ENCODE data around the gene ABCC3. TPM values are rescaled to one million over a fixed set of nuclear protein-coding genes. Genes with fewer than 3 reads are reported as not detected.

The ABCC3 gene
- total RNA-seq, 1 donor from 2014 or later, result not detected

DNA sequence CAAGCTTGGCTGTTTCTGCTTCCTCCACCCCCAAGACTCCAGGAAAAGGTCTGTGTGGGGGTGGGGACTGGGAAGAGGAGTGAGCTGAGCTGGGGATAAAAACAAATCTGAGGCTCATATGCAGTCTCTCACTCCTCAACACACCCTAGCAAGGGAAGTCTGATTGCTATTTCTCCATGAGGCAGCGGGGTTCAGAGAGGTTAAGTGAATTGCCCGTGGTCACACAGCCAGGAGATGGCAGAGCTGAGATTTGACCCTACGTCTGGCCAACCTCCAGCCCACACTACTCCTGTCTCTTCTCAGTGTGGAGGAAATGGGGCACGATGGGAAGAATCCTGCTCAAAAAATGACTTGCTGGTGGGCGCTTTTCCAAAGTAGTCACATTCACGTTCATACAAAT, 4.8 kb upstream of the ABCC3 start:
- no peak for DNase-seq
- H3K27me3 Mint-ChIP-seq, result peaks cover 55% of the 10 kb centered on the region
- intact Hi-C loops (cut with micrococcal nuclease), result loop anchor here (2.0 to 5.0 kb wide), 3 partner anchors 37 to 147 kb away; no protein-coding TSS in a partner anchor
- no peak overlapping the region for H3K4me3 Mint-ChIP-seq
- peaks cover 6% of the 10 kb centered on the region for H3K4me1 Mint-ChIP-seq
- no peaks in the 10 kb centered on the region for H3K9me3 Mint-ChIP-seq
- no peaks in the 10 kb centered on the region for H3K36me3 Mint-ChIP-seq (ENCODE audit: low read depth)
- H3K27ac Mint-ChIP-seq, result no peak overlapping the region

DNA sequence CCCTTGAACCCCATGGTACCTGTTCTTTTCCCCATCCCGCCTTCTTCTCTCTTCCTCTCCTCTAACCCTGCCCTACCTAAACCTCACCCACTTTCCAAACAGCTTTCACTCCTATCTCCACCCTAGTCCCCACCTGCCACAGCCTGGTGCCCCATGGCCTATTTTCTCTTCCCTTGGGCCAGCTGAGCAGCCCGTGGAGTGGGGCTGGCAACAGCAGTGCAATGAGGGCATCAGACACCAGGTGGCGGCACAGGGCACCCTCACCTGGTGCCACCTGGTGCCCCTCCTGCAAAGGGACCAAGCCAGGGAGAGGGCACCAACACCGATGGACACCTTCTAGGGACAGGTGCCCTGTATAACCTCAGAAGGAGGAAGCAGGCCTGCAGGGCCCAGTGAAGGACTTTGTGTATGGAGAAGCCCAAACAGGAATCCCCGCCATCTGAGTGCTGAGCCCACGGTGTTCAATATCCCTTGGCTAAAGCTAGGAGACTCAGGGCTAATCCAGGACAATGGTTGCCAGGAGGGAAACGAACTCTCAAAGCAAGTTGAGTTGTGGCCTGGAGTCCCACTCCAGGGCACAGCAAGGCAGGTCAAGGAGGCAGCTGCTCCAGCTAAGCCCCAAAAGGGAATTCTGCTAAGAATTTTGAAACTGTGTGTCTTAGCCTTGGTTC, 4.0 kb upstream of the ABCC3 start:
- H3K9me3 Mint-ChIP-seq, result no peaks in the 10 kb centered on the region
- H3K4me3 Mint-ChIP-seq, result no peak overlapping the region
- peaks cover 59% of the 10 kb centered on the region for H3K27me3 Mint-ChIP-seq
- DNase-seq, result peak; percentile 88
- intact Hi-C loops (cut with micrococcal nuclease), result loop anchor here (2.0 to 5.0 kb wide), 3 partner anchors 37 to 148 kb away; no protein-coding TSS in a partner anchor
- peaks cover 6% of the 10 kb centered on the region for H3K4me1 Mint-ChIP-seq
- H3K36me3 Mint-ChIP-seq (ENCODE audit: low read depth), result no peaks in the 10 kb centered on the region
- H3K27ac Mint-ChIP-seq, result no peak overlapping the region

DNA sequence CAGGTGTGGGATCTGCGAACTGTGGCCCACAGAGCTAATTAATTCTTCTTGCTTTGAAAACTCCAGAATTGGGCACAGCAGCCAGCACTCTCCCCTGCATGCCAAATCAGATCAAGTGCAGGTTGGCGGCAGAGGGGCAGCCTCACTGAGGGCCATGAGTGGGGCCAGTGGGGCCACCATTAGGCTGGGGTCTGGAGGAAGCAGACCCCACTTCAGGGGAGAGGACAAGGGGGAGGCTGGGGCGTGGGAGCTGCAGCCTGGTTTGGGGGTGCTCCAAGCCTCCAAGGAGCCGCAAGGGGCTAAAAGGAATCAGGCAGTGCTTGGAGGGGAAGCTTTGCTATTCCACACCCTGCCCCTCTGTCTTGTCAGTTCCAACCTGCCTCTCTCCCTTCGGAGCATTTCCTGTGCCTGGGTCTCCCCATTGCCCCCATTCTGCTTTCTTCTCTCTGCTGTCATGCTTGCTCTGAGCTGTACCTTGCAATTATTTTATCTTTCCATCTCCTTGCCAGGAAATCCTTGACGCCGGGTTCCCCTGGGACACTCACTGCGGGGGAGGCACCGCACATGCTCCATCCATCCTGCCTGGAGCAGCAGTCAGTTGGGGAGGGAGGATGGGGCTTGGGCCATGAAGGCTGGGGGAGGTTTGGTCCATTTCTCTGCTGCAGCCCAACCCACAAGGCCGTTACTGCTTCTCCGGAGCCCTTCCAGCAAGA, 3.3 kb upstream of the ABCC3 start:
- intact Hi-C loops (cut with micrococcal nuclease), result loop anchor here (2.0 to 5.0 kb wide), 3 partner anchors 36 to 149 kb away; no protein-coding TSS in a partner anchor
- no peak for DNase-seq
- no peak overlapping the region for H3K4me3 Mint-ChIP-seq
- peaks cover 65% of the 10 kb centered on the region for H3K27me3 Mint-ChIP-seq
- H3K27ac Mint-ChIP-seq, result no peak overlapping the region
- H3K4me1 Mint-ChIP-seq, result peaks cover 6% of the 10 kb centered on the region
- H3K36me3 Mint-ChIP-seq (ENCODE audit: low read depth), result no peaks in the 10 kb centered on the region
- H3K9me3 Mint-ChIP-seq, result no peaks in the 10 kb centered on the region

GRCh38 chr17:50631908-50632571, 2.6 kb upstream of the ABCC3 start:
- intact Hi-C loops (cut with micrococcal nuclease), result loop anchor here (2.0 to 5.0 kb wide), 3 partner anchors 35 to 149 kb away; no protein-coding TSS in a partner anchor
- Mint-ChIP-seq H3K4me3 (no peak overlapping the region), H3K27ac (no peak overlapping the region), H3K27me3 (peaks cover 71% of the 10 kb centered on the region), H3K4me1 (peaks cover 6% of the 10 kb centered on the region), H3K9me3 (no peaks in the 10 kb centered on the region), H3K36me3 (ENCODE audit: low read depth) (no peaks in the 10 kb centered on the region)
- DNase-seq, result no peak

- DNase-seq, result no peak
- H3K36me3 Mint-ChIP-seq (ENCODE audit: low read depth), result no peaks in the 10 kb centered on the region
- peaks cover 73% of the 10 kb centered on the region for H3K27me3 Mint-ChIP-seq
- no peak overlapping the region for H3K27ac Mint-ChIP-seq
- H3K4me3 Mint-ChIP-seq, result no peak overlapping the region
- intact Hi-C loops (cut with micrococcal nuclease), result loop anchor here (5.0 kb wide), 2 partner anchors 35 to 50 kb away; no protein-coding TSS in a partner anchor
- no peaks in the 10 kb centered on the region for H3K9me3 Mint-ChIP-seq
- peaks cover 6% of the 10 kb centered on the region for H3K4me1 Mint-ChIP-seq
These were observed 2.0 kb upstream of the ABCC3 start for GRCh38 chr17:50632637-50633036.

GRCh38 chr17:50633683-50634082, 998 bp upstream of the ABCC3 start:
- Mint-ChIP-seq H3K4me1 (peaks cover 3% of the 10 kb centered on the region), H3K4me3 (no peak overlapping the region), H3K36me3 (ENCODE audit: low read depth) (no peaks in the 10 kb centered on the region), H3K27ac (no peak overlapping the region), H3K27me3 (peaks cover 72% of the 10 kb centered on the region), H3K9me3 (no peaks in the 10 kb centered on the region)
- DNase-seq, result no peak
- intact Hi-C loops (cut with micrococcal nuclease), result loop anchor here (5.0 kb wide), 2 partner anchors 34 to 49 kb away; no protein-coding TSS in a partner anchor

- H3K27me3 Mint-ChIP-seq, result peaks cover 65% of the 10 kb centered on the region
- H3K4me3 Mint-ChIP-seq, result no peak overlapping the region
- intact Hi-C loops (cut with micrococcal nuclease), result loop anchor here (5.0 kb wide), 2 partner anchors 32 to 47 kb away; no protein-coding TSS in a partner anchor
- H3K4me1 Mint-ChIP-seq, result peaks cover 3% of the 10 kb centered on the region
- H3K36me3 Mint-ChIP-seq (ENCODE audit: low read depth), result no peaks in the 10 kb centered on the region
- DNase-seq, result no peak
- H3K9me3 Mint-ChIP-seq, result no peaks in the 10 kb centered on the region
- H3K27ac Mint-ChIP-seq, result no peak overlapping the region
These were observed 442 bp downstream of the ABCC3 start for GRCh38 chr17:50634915-50635731.

GRCh38 chr17:50635732-50635981, 976 bp downstream of the ABCC3 start:
- no peaks in the 10 kb centered on the region for H3K9me3 Mint-ChIP-seq
- peaks cover 62% of the 10 kb centered on the region for H3K27me3 Mint-ChIP-seq
- no peaks in the 10 kb centered on the region for H3K36me3 Mint-ChIP-seq (ENCODE audit: low read depth)
- intact Hi-C loops (cut with micrococcal nuclease), result no loop called here
- H3K4me1 Mint-ChIP-seq, result peaks cover under 1% of the 10 kb centered on the region
- DNase-seq, result no peak
- H3K27ac Mint-ChIP-seq, result no peak overlapping the region
- no peak overlapping the region for H3K4me3 Mint-ChIP-seq

DNA sequence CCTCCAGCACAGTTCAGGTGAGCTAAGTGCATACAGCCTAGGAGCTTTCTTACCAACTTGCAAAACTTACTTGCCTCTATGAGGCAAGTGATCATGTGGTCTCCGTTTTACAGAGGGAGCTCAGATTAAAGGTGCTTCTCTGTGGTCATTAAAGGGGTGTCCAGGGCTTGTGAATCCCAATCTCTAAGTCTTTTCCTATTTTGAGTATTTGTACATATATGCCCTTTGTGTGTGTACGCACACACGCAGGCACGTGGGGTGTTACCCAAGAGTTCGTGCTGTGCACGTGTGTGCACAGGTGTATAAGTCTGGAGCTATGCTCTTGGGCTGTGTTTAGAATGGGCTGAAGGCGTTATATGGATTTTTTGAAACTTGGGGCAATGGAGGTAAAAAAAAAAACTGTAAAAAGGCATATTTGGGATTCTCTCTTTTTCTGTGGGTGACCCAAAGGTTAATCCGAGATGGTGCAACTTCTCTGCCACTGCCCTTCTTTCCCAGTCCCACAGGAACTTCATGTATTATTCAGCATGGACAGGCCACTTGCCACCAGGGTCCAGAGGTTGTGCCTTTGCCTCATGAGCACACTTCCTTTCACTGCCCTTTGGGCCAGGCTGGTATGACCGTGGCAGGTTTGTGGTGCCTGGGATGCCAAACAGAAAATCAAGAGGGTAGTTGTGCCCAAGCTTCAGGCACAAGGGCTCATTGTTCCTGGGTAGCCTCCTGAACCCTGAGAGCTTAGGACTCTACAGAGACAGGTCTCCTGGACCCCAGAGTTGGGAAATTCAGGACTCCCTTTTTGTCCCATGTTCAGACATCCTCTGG, 1.5 kb downstream of the ABCC3 start:
- DNase-seq, result no peak
- Mint-ChIP-seq H3K27ac (no peak overlapping the region), H3K9me3 (no peaks in the 10 kb centered on the region), H3K4me1 (no peaks in the 10 kb centered on the region), H3K4me3 (no peak overlapping the region), H3K36me3 (ENCODE audit: low read depth) (no peaks in the 10 kb centered on the region), H3K27me3 (peaks cover 61% of the 10 kb centered on the region)
- intact Hi-C loops (cut with micrococcal nuclease), result no loop called here

DNA sequence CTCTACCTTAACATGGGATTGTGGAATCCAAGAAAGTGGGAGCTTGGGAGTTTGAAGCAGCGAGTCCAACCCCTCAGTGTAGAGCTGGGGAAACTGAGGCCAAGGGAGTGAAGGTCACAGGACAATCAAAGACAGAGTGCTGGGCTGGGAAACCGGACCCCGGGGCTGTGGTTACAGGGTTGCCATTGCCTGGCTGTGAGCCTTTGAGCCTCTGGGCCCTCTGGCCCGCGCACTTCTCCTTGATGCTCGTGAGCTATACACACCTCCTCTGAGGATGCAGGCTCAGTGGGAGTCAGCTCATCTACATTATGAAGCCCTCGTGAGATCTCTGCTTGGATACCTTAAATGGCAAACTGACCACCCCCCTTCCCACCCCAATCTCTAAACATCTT, 2.1 kb downstream of the ABCC3 start:
- no peaks in the 10 kb centered on the region for H3K4me1 Mint-ChIP-seq
- H3K9me3 Mint-ChIP-seq, result no peaks in the 10 kb centered on the region
- H3K4me3 Mint-ChIP-seq, result no peak overlapping the region
- no peak overlapping the region for H3K27ac Mint-ChIP-seq
- H3K27me3 Mint-ChIP-seq, result peaks cover 57% of the 10 kb centered on the region
- DNase-seq, result no peak
- no peaks in the 10 kb centered on the region for H3K36me3 Mint-ChIP-seq (ENCODE audit: low read depth)
- intact Hi-C loops (cut with micrococcal nuclease), result no loop called here

DNA sequence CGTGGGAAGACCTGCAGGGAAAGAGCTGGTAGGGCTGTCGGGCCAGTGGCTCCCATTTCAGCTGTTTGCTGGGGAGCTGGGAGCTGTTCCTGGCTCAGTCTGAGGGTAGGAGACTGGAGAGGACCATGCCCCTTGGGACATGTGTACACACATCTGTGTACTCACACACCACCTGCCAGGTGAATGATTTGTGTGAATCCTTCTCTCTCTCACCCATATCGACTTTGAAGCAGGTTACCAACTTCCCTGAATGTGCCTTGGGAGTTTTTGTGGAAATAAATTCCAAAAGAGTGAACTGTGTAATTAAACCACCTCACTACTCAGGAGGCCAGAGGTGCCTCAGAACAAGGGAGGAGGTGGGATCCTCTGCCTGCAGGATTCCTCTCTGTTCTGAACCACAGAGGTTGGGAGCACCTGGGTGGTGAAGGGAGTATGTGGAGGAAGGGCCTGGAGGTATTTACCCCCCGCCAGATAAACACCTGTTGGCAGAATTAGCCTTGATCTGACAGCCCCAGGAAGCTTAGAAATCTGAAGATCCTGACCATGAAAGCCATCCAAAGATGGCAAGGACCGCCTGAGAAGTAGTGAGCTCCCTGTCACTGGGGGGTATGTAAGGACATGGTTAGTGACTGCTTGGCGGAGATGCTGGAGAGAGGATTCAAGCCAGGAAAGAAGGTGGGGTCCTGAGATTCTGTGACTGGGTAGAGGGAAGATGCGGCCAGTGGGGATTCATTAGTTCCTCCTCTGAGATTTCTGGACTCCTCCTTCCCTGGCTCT, 3.3 kb downstream of the ABCC3 start:
- Mint-ChIP-seq H3K9me3 (no peaks in the 10 kb centered on the region), H3K36me3 (ENCODE audit: low read depth) (no peaks in the 10 kb centered on the region), H3K27me3 (peaks cover 47% of the 10 kb centered on the region), H3K4me3 (no peak overlapping the region), H3K4me1 (no peaks in the 10 kb centered on the region), H3K27ac (no peak overlapping the region)
- no peak for DNase-seq
- intact Hi-C loops (cut with micrococcal nuclease), result no loop called here

DNA sequence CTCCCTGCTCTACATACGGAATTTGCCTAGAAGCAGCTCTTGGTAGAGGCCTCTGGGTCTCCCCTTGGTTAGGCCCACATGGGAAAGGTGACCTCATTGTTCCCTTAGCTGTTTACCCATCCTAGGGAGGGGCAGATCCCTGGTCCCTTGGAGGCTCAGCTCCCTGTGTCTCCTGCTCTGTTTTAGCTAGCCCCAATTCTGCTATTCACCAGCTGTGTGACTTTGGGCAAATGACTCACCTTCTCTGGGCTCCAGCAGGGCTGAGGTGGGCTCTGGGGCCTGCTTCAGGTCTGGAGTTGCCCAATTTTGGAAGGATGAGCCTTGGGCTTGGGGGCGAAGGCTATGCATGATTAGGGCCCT, 3.9 kb downstream of the ABCC3 start:
- no peak for DNase-seq
- no peaks in the 10 kb centered on the region for H3K36me3 Mint-ChIP-seq (ENCODE audit: low read depth)
- peaks cover 41% of the 10 kb centered on the region for H3K27me3 Mint-ChIP-seq
- H3K4me1 Mint-ChIP-seq, result no peaks in the 10 kb centered on the region
- no peak overlapping the region for H3K4me3 Mint-ChIP-seq
- intact Hi-C loops (cut with micrococcal nuclease), result no loop called here
- H3K9me3 Mint-ChIP-seq, result no peaks in the 10 kb centered on the region
- H3K27ac Mint-ChIP-seq, result no peak overlapping the region

Data from activated CD4-positive, alpha-beta T cell treated with anti-CD3 and anti-CD28 coated beads, Interleukin-2, amount 10 ng/mL, durations not matched to agents 24 days and 14 days (primary cell).